GM19397 (cell line): ENCODE measurements around the gene LAIR1.
"Not testable (repeated sequence)": the region's sequence is repeated elsewhere in the genome, so short reads cannot be mapped to it uniquely, and the experiment has no call there.

ENCODE experiments used
- ATAC-seq: cut with Tn5 transposase; IDR thresholded peaks from one replicate; pipeline ENCODE4 v1.9.1; 2021; ENCODE audit warnings: mild to moderate bottlenecking, moderate library complexity; ENCODE audit not compliant: unreplicated experiment

The LAIR1 gene

GRCh38 chr19:54376610-54377285 lies 12.0 kb upstream of the LAIR1 start:
- ATAC-seq, result no peak

- not testable (repeated sequence) for ATAC-seq
These were observed 10.6 kb upstream of the LAIR1 start for GRCh38 chr19:54375181-54375938.

GRCh38 chr19:54373781-54374631 lies 9.3 kb upstream of the LAIR1 start:
- ATAC-seq, result no peak

GRCh38 chr19:54371453-54371852 lies 6.7 kb upstream of the LAIR1 start:
- ATAC-seq, result not testable (repeated sequence)

- ATAC-seq, result not testable (repeated sequence)
These were observed 5.7 kb upstream of the LAIR1 start for GRCh38 chr19:54370434-54370796.

- ATAC-seq, result not testable (repeated sequence)
These were observed 5.1 kb upstream of the LAIR1 start for GRCh38 chr19:54369688-54370433.

GRCh38 chr19:54369082-54369687 lies 4.5 kb upstream of the LAIR1 start:
- no peak for ATAC-seq

- ATAC-seq, result no peak
These were observed 2.1 kb upstream of the LAIR1 start for GRCh38 chr19:54366811-54367210.

GRCh38 chr19:54365798-54366197 lies 1.1 kb upstream of the LAIR1 start:
- ATAC-seq, result not testable (repeated sequence)

- not testable (repeated sequence) for ATAC-seq
These were observed 2.9 kb downstream of the LAIR1 start for GRCh38 chr19:54361680-54362422.

- ATAC-seq, result peak; percentile 67
These were observed 5.4 kb downstream of the LAIR1 start for GRCh38 chr19:54359149-54359820.

GRCh38 chr19:54357381-54357780 lies 7.3 kb downstream of the LAIR1 start:
- ATAC-seq, result no peak

GRCh38 chr19:54356444-54357056 lies 8.2 kb downstream of the LAIR1 start:
- ATAC-seq, result no peak

- ATAC-seq, result no peak
These were observed 9.1 kb downstream of the LAIR1 start for GRCh38 chr19:54355675-54356074.

- no peak for ATAC-seq
These were observed 10.0 kb downstream of the LAIR1 start for GRCh38 chr19:54354761-54355160.

GRCh38 chr19:54352546-54352945 lies 12.2 kb downstream of the LAIR1 start:
- no peak for ATAC-seq

- no peak for ATAC-seq
These were observed 12.7 kb downstream of the LAIR1 start for GRCh38 chr19:54352041-54352440.

GRCh38 chr19:54351474-54351873 lies 13.3 kb downstream of the LAIR1 start:
- ATAC-seq, result no peak

GRCh38 chr19:54345938-54346386 lies 18.8 kb downstream of the LAIR1 start:
- ATAC-seq, result no peak
